Esophagus squamous epithelium (tissue), 4 donors: Measurements from ENCODE around the gene TPX2.

Experiments used
- CTCF ChIP-seq, 6 experiments: fragments of 450-650 bp in 4 of 6; fragments of 200-600 bp in 2 of 6; sonication (generic) in 2 of 6; IDR thresholded peaks; one replicate each; pipeline ENCODE4 v1.5.1; 2016 to 2019; ENCODE audit warnings: antibody characterized with exemption in 6 of 6, mild to moderate bottlenecking in 4 of 6, moderate library complexity in 4 of 6
- POLR2A ChIP-seq, 4 donors: fragments of 450-650 bp; IDR thresholded peaks; one replicate each; pipeline ENCODE4 v1.6.1; 2017; ENCODE audit warnings: antibody characterized with exemption in 4 of 4, mild to moderate bottlenecking in 4 of 4, moderate library complexity in 3 of 4

DNA sequence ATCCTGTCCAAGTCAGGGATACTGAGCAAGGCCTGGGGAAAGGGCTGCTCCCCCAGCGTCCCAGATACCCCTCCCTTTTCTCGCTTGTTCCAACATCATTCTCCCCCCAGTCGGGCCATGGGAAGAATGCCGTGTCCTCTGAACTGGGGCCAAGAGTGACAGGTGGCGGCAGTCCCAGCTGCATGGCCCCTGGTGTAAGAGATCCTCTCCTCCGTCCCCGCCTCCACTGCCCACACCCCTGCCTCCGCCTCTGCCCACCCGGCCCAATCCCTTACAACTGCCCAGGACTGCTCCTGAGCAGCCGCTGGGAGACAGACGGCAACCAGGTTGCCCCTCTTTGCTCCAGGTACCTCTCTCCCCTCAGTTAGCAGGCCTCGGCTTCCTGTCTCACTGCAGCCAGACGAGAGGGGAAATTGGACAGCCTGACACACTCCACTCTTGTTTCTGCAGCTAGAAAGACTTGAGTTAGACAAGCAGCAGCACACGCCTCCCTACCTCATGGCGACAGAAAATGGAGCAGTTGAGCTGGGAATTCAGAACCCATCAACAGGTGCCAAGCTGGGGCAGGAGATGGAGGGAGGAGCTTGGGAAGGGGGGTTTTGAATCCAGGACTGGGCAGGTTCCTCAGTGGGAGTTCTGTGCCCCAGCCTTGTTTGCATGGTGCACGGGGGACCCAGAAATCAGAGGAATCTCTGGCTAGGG, 80.1 kb downstream of the TPX2 start, which contains the start of gene MYLK2:
- TF ChIP-seq POLR2A (IDR thresholded peaks at IDR 0.05) (no peak), CTCF (IDR thresholded peaks at IDR 0.05) (no peak)
